Measurements from ENCODE around the gene NRXN3.

DNA sequence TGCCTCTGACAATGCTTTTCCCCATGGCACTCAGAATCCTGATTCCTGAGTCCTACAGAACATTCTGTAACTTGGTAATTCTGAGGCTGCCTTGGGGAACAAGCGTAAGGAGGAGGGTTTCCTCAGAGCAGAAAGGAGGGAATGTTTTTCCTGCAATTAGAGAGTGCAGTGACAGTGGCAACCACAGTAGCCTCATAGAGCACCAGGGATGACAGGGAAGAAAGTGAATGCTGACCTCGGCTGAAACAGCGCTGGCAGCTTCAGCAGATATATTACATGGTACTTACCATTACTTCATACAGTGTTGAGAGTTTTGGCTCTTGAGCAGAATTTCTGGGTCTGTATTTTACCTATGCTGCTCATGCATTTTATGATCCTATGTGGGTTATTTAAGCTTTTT, 757.1 kb downstream of the NRXN3 start:
- TF ChIP-seq, protein P1, sequence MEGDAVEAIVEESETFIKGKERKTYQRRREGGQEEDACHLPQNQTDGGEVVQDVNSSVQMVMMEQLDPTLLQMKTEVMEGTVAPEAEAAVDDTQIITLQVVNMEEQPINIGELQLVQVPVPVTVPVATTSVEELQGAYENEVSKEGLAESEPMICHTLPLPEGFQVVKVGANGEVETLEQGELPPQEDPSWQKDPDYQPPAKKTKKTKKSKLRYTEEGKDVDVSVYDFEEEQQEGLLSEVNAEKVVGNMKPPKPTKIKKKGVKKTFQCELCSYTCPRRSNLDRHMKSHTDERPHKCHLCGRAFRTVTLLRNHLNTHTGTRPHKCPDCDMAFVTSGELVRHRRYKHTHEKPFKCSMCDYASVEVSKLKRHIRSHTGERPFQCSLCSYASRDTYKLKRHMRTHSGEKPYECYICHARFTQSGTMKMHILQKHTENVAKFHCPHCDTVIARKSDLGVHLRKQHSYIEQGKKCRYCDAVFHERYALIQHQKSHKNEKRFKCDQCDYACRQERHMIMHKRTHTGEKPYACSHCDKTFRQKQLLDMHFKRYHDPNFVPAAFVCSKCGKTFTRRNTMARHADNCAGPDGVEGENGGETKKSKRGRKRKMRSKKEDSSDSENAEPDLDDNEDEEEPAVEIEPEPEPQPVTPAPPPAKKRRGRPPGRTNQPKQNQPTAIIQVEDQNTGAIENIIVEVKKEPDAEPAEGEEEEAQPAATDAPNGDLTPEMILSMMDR (IDR thresholded peaks at IDR 0.05) = no peak
- no peak for TF ChIP-seq POLR2A (IDR thresholded peaks at IDR 0.05)

Data from heart left ventricle (tissue), 13 donors.